Measurements from ENCODE around the gene PRSS36.

PRSS36 gene

DNA sequence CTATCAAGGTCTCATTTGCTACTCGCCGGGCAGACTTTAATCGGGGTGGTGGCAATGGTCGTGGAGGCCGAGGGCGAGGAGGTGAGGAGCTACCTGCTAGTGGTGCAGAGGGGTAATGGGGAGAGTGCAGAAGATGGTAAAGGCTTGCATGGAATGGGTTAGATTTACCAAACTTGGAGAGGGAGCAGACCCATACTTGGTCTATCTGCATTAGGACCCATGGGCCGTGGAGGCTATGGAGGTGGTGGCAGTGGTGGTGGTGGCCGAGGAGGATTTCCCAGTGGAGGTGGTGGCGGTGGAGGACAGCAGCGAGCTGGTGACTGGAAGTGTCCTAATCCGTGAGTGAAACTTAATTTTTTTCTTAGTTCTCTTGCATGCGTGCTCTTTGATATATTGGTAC, 40.2 kb upstream of the PRSS36 start:
- TF ChIP-seq, protein P1, sequence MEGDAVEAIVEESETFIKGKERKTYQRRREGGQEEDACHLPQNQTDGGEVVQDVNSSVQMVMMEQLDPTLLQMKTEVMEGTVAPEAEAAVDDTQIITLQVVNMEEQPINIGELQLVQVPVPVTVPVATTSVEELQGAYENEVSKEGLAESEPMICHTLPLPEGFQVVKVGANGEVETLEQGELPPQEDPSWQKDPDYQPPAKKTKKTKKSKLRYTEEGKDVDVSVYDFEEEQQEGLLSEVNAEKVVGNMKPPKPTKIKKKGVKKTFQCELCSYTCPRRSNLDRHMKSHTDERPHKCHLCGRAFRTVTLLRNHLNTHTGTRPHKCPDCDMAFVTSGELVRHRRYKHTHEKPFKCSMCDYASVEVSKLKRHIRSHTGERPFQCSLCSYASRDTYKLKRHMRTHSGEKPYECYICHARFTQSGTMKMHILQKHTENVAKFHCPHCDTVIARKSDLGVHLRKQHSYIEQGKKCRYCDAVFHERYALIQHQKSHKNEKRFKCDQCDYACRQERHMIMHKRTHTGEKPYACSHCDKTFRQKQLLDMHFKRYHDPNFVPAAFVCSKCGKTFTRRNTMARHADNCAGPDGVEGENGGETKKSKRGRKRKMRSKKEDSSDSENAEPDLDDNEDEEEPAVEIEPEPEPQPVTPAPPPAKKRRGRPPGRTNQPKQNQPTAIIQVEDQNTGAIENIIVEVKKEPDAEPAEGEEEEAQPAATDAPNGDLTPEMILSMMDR (IDR thresholded peaks at IDR 0.05; ENCODE audit: insufficient read depth, low read length, poor library complexity, severe bottlenecking) = no peak
- DNase-seq (ENCODE audit: extremely low read depth, insufficient read length) = no peak

DNA sequence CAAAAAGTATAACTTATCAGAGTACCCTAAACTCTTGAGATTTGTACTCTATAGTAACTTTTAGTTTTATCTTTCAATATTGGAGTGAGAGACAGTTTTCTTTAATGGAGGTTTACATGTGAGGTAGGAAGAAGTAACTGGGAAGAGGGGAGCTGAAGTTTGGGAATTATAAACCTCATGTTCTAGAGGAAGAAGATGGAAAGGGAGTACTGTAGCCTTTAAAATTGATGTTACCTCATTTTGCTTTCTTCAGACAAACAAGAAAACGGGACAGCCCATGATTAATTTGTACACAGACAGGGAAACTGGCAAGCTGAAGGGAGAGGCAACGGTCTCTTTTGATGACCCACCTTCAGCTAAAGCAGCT, 39.5 kb upstream of the PRSS36 start:
- peaks cover 59% of the 10 kb centered on the region for H3K36me3 ChIP-seq (ENCODE audit: control insufficient read depth, insufficient read depth, low read length)
- H3K27me3 ChIP-seq (replicated peaks; ENCODE audit: control insufficient read depth, insufficient read depth, low read length) = no peaks in the 10 kb centered on the region
- no peak for DNase-seq (ENCODE audit: extremely low read depth, insufficient read length)
- no peak overlapping the region for H3K4me3 ChIP-seq (replicated peaks; ENCODE audit: low read depth, low read length)
- TF ChIP-seq, protein P1 (IDR thresholded peaks at IDR 0.05; ENCODE audit: insufficient read depth, low read length, poor library complexity, severe bottlenecking) = no peak

More for the DNA sequence above, 40.2 kb upstream of the PRSS36 start:
- H3K27me3 ChIP-seq (replicated peaks; ENCODE audit: control insufficient read depth, insufficient read depth, low read length) = no peaks in the 10 kb centered on the region
- no peak overlapping the region for H3K4me3 ChIP-seq (replicated peaks; ENCODE audit: low read depth, low read length)
- H3K36me3 ChIP-seq (ENCODE audit: control insufficient read depth, insufficient read depth, low read length) = peaks cover 59% of the 10 kb centered on the region

DNA sequence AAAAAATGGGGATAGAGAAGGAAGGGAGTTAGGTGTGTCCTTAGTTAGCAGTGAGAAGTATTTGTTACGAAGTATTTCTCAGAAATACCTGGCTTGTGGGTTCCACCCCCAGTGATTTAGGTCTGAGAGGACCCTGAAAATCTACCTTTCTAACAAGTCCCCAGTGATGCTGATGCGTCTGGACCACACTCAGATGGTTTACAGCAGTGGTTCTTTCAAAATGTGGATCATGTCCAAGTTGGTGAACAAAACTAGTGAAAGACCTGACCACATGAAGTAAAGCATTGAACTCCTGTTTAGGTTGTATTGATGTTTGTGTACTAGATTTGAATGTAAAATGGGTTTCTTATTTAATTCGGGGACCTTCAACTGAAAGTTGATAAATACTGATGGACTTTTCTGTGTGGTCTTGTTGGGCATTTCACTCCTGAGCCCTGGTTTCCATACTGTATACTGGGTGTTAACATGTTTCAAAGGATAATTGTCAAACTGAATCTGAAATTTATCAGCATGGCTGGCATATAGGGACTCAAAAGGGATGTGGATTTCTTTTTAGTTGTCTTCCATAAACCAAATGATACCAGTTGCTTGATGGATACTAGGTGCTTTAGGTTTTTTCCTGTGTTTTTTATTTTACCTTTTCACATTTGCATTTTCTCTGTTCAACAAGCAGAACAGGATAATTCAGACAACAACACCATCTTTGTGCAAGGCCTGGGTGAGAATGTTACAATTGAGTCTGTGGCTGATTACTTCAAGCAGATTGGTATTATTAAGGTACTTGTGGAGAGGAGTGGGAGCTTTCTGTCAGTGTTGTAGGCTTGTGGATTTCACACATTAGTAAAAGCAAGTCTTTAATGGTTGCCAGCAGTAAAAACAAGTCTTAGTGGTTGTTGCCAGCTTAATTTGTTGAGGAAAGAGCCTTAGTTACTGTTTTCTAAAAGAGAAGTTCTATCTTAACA, 38.9 kb upstream of the PRSS36 start:
- H3K4me3 ChIP-seq (replicated peaks; ENCODE audit: low read depth, low read length) = no peak overlapping the region
- H3K36me3 ChIP-seq (ENCODE audit: control insufficient read depth, insufficient read depth, low read length) = peaks cover 57% of the 10 kb centered on the region
- no peaks in the 10 kb centered on the region for H3K27me3 ChIP-seq (replicated peaks; ENCODE audit: control insufficient read depth, insufficient read depth, low read length)
- no peak for DNase-seq (ENCODE audit: extremely low read depth, insufficient read length)
- TF ChIP-seq, protein P1 (IDR thresholded peaks at IDR 0.05; ENCODE audit: insufficient read depth, low read length, poor library complexity, severe bottlenecking) = no peak

DNA sequence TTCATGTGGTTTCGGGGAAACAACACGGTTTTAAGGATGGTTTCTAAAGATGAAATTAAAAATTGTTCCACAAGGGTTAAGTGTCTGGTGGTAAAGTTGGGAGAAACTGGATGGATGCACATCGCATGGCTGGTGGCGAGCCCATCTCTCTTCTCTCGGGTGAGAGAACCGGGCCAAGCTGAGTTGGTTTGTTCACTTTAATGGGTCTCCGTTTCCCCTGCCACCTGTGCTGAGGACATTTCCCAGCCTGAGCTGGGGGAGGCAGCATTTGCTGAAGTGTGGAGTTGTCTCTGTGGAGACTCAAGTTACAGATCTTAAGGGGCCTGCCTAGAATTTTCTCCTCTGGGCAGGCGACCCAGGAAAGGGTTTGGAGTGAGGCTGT, 37.9 kb upstream of the PRSS36 start:
- Histone ChIP-seq H3K36me3 (ENCODE audit: control insufficient read depth, insufficient read depth, low read length) (peaks cover 55% of the 10 kb centered on the region), H3K4me3 (replicated peaks; ENCODE audit: low read depth, low read length) (no peak overlapping the region), H3K27me3 (replicated peaks; ENCODE audit: control insufficient read depth, insufficient read depth, low read length) (no peaks in the 10 kb centered on the region)
- no peak for DNase-seq (ENCODE audit: extremely low read depth, insufficient read length)
- TF ChIP-seq, protein P1 (IDR thresholded peaks at IDR 0.05; ENCODE audit: insufficient read depth, low read length, poor library complexity, severe bottlenecking) = no peak

DNA sequence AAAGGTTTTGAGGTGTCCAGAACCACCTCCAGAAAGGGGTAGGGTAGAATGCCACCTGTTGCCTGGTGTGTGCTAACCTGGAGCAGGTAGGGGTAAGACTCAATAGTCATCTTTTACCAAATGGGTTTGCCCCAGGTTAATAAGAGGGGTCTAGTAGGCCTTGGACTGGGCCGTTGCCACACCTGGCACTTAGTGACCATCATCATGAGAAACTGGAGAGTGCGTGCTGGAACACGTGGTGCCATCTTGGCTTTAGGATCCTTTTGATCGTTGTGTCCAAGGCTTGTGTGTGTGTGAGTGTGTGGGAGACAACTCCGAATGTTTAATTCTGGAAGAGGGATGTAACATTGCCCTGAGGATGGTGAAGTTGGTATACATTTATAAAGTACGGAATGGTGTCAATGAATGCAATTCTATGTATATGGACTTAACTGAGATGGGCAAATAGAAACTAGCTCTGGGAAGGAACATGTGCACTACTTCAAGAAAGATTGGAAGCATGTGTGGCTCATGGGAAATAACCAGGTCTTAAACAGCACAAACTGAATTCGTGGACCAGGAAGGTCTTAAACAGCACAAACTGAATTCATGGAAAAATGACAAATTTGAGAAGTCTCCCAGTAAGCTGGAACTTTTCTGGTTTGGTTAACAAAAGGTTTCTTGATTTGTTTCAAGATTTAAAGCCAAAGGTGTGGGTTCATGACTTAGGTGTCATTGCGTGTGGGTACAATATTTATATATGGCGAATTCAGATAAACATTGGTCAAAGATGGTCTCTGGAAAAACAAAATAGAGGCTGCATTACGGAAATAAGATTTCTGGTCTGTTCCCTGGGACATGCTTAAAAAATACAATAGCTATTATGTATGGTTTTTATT, 37.3 kb upstream of the PRSS36 start:
- TF ChIP-seq, protein P1 (IDR thresholded peaks at IDR 0.05; ENCODE audit: insufficient read depth, low read length, poor library complexity, severe bottlenecking) = no peak
- no peaks in the 10 kb centered on the region for H3K27me3 ChIP-seq (replicated peaks; ENCODE audit: control insufficient read depth, insufficient read depth, low read length)
- no peak overlapping the region for H3K4me3 ChIP-seq (replicated peaks; ENCODE audit: low read depth, low read length)
- H3K36me3 ChIP-seq (ENCODE audit: control insufficient read depth, insufficient read depth, low read length) = peaks cover 54% of the 10 kb centered on the region
- no peak for DNase-seq (ENCODE audit: extremely low read depth, insufficient read length)

Measured in GM06990 (cell line).